ENCODE data around the gene ZNF425.
A peak's percentile ranks its signal among the peaks of the same experiment; 100 is the strongest.

ZNF425 gene
- long read RNA-seq, transcript ZNF425-201 (4 exons, 3,220 nt), result major isoform, 16 of 18 reads
- long read RNA-seq, partial matches to known transcripts, result 0 of 18 reads
- long read RNA-seq, other reads (novel, unspliced or antisense), result 2 of 18 reads

- peak; percentile 88 to 89 for DNase-seq (ENCODE audit: low read depth in 1 of 2, low spot score in 1 of 2)
- peak; percentile 58; the same call in 1 of the 2 replicates for TF ChIP-seq SPI1 (IDR thresholded peaks at IDR 0.05; ENCODE audit: borderline replicate concordance, low read depth)
- TF ChIP-seq CTCF (IDR thresholded peaks at IDR 0.05; ENCODE audit: insufficient read depth, low read length), result peak; percentile 66
- TF ChIP-seq REST (IDR thresholded peaks at IDR 0.05; ENCODE audit: insufficient replicate concordance, low read depth), result peak; percentile 49
- peak; percentile 60 for TF ChIP-seq GABPA (IDR thresholded peaks at IDR 0.05; ENCODE audit: low read depth)
- peak; percentile 91 for TF ChIP-seq POLR2AphosphoS5 (IDR thresholded peaks at IDR 0.05; ENCODE audit: low read depth)
- H3K27me3 ChIP-seq (ENCODE audit: insufficient read depth, poor library complexity, severe bottlenecking), result no peaks in the 10 kb centered on the region
- peak within 1 kb of the TSS; percentile 92 for H3K27ac ChIP-seq (replicated peaks)
- peak within 1 kb of the TSS; percentile 92 for H3K4me3 ChIP-seq (replicated peaks; ENCODE audit: insufficient read depth, low read length)
These were observed at the start of gene ZNF425 for GRCh38 chr7:149125863-149126661. Gene ZNF425, minus strand, starts transcription at chr7:149126324. Its CDS starts 111 bp downstream, at chr7:149126213.

GRCh38 chr7:149175150-149175549 lies 49.0 kb upstream of the ZNF425 start:
- no peak for DNase-seq (ENCODE audit: low read depth in 1 of 2, low spot score in 1 of 2)
- no peak for TF ChIP-seq SPI1 (IDR thresholded peaks at IDR 0.05; ENCODE audit: borderline replicate concordance, low read depth)
- TF ChIP-seq GABPA (IDR thresholded peaks at IDR 0.05; ENCODE audit: low read depth), result no peak
- no peak for TF ChIP-seq POLR2AphosphoS5 (IDR thresholded peaks at IDR 0.05; ENCODE audit: low read depth)
- no peak for TF ChIP-seq CTCF (IDR thresholded peaks at IDR 0.05; ENCODE audit: insufficient read depth, low read length)
- TF ChIP-seq REST (IDR thresholded peaks at IDR 0.05; ENCODE audit: insufficient replicate concordance, low read depth), result no peak
- Histone ChIP-seq H3K27ac (replicated peaks) (no peak overlapping the region), H3K27me3 (ENCODE audit: insufficient read depth, poor library complexity, severe bottlenecking) (no peaks in the 10 kb centered on the region), H3K4me3 (replicated peaks; ENCODE audit: insufficient read depth, low read length) (no peak overlapping the region)

GRCh38 chr7:149172534-149172920 lies 46.4 kb upstream of the ZNF425 start:
- TF ChIP-seq CTCF (IDR thresholded peaks at IDR 0.05; ENCODE audit: insufficient read depth, low read length) (no peak), POLR2AphosphoS5 (IDR thresholded peaks at IDR 0.05; ENCODE audit: low read depth) (no peak), GABPA (IDR thresholded peaks at IDR 0.05; ENCODE audit: low read depth) (no peak), SPI1 (IDR thresholded peaks at IDR 0.05; ENCODE audit: borderline replicate concordance, low read depth) (no peak), REST (IDR thresholded peaks at IDR 0.05; ENCODE audit: insufficient replicate concordance, low read depth) (no peak)
- H3K27ac ChIP-seq (replicated peaks), result peak overlapping the region; percentile 69

More at GRCh38 chr7:149172534-149172920, 46.4 kb upstream of the ZNF425 start:
- H3K27me3 ChIP-seq (ENCODE audit: insufficient read depth, poor library complexity, severe bottlenecking), result no peaks in the 10 kb centered on the region
- no peak for DNase-seq (ENCODE audit: low read depth in 1 of 2, low spot score in 1 of 2)
- no peak overlapping the region for H3K4me3 ChIP-seq (replicated peaks; ENCODE audit: insufficient read depth, low read length)
